ENCODE measurements around the gene LYRM9.

GRCh38 chr17:27891841-27892240, 1.3 kb downstream of the LYRM9 start:
- no peak for TF ChIP-seq CTCF (IDR thresholded peaks at IDR 0.05; ENCODE audit: insufficient read depth, low read length, poor library complexity, severe bottlenecking)
- TF ChIP-seq EZH2phosphoT487 (conservative IDR thresholded peaks at IDR 0.05; ENCODE audit: low read length): no peak
